Stimulated activated naive B cell treated with anti-CD40 and anti-IgM and Interleukin-4, amounts not matched to agents 10 μg/mL and 1 μg/mL and 100 μg/mL, for 72 hours (primary cell): Measurements from ENCODE around the gene ATG14.
A peak's percentile ranks its signal among the peaks of the same experiment; 100 is the strongest.
"Not testable (repeated sequence)": the region's sequence is repeated elsewhere in the genome, so short reads cannot be mapped to it uniquely, and the experiment has no call there.

ENCODE experiments used
- ATAC-seq, 2 donors: fragments of 150-1000 bp; cut with Tn5 transposase; replicated peaks; 2 replicates each; pipeline ENCODE4 v1.10.0; 2021; ENCODE audit warnings: moderate library complexity in 1 of 2
- DNase-seq: peaks from one replicate; pipeline ENCODE4 v3.0.0; 2021
- H3K27ac Mint-ChIP-seq: one replicate; pipeline ENCODE4 v1.8.0; 2022; ENCODE audit warnings: mild to moderate bottlenecking, mixed read lengths
- H3K27me3 Mint-ChIP-seq, 2 donors: one replicate each; pipeline ENCODE4 v1.8.0; 2022; ENCODE audit warnings: mixed read lengths in 2 of 2
- H3K36me3 Mint-ChIP-seq, 2 donors: one replicate each; pipeline ENCODE4 v1.8.0; 2022; ENCODE audit warnings: mixed read lengths in 2 of 2, mild to moderate bottlenecking in 1 of 2
- H3K4me1 Mint-ChIP-seq, 2 donors: one replicate each; pipeline ENCODE4 v1.8.0; 2022; ENCODE audit warnings: mixed read lengths in 2 of 2, mild to moderate bottlenecking in 1 of 2
- H3K4me3 Mint-ChIP-seq, 2 donors: one replicate each; pipeline ENCODE4 v1.8.0; 2022; ENCODE audit warnings: mild to moderate bottlenecking in 2 of 2, mixed read lengths in 2 of 2, moderate library complexity in 1 of 2
- H3K9me3 Mint-ChIP-seq, 2 donors: one replicate each; pipeline ENCODE4 v1.8.0; 2022; ENCODE audit warnings: mixed read lengths in 2 of 2, mild to moderate bottlenecking in 1 of 2

Gene ATG14

GRCh38 chr14:55344582-55345163, 67.0 kb downstream of the ATG14 start:
- H3K27ac Mint-ChIP-seq, H3K36me3 Mint-ChIP-seq, DNase-seq, H3K9me3 Mint-ChIP-seq, H3K4me3 Mint-ChIP-seq, H3K27me3 Mint-ChIP-seq, ATAC-seq: not testable (repeated sequence)
- peaks cover 37 to 43% of the 10 kb centered on the region in 2 donors for H3K4me1 Mint-ChIP-seq

GRCh38 chr14:55341781-55342180, 69.8 kb downstream of the ATG14 start:
- H3K27ac Mint-ChIP-seq: no peak overlapping the region
- ATAC-seq (no peak), DNase-seq (no peak)
- peaks cover 29 to 30% of the 10 kb centered on the region in 2 donors for H3K4me1 Mint-ChIP-seq
- no peaks in the 10 kb centered on the region for H3K9me3 Mint-ChIP-seq
- H3K36me3 Mint-ChIP-seq: peaks cover 0 to 3% of the 10 kb centered on the region in 2 donors
- H3K4me3 Mint-ChIP-seq: no peak overlapping the region
- H3K27me3 Mint-ChIP-seq: no peaks in the 10 kb centered on the region

GRCh38 chr14:55340482-55340881, 71.1 kb downstream of the ATG14 start:
- DNase-seq: no peak
- H3K4me3 Mint-ChIP-seq: no peak overlapping the region
- no peaks in the 10 kb centered on the region for H3K27me3 Mint-ChIP-seq
- H3K36me3 Mint-ChIP-seq: peaks cover 0 to 3% of the 10 kb centered on the region in 2 donors
- H3K4me1 Mint-ChIP-seq: peaks cover 23 to 30% of the 10 kb centered on the region in 2 donors
- H3K9me3 Mint-ChIP-seq: no peaks in the 10 kb centered on the region
- H3K27ac Mint-ChIP-seq: no peak overlapping the region
- no peak for ATAC-seq

- no peaks in the 10 kb centered on the region for H3K9me3 Mint-ChIP-seq
- H3K36me3 Mint-ChIP-seq: peaks cover 3 to 6% of the 10 kb centered on the region in 2 donors
- H3K27ac Mint-ChIP-seq: no peak overlapping the region
- H3K4me3 Mint-ChIP-seq: no peak overlapping the region
- no peak for DNase-seq
- peak; percentile 78 to 80 for ATAC-seq
- peaks cover 24 to 34% of the 10 kb centered on the region in 2 donors for H3K4me1 Mint-ChIP-seq
- no peaks in the 10 kb centered on the region for H3K27me3 Mint-ChIP-seq
These were observed 71.9 kb downstream of the ATG14 start for GRCh38 chr14:55339770-55340169.

- H3K27me3 Mint-ChIP-seq: no peaks in the 10 kb centered on the region
- no peak overlapping the region for H3K27ac Mint-ChIP-seq
These were observed 74.9 kb downstream of the ATG14 start for GRCh38 chr14:55336691-55337090.

GRCh38 chr14:55336162-55336561, 75.5 kb downstream of the ATG14 start:
- Mint-ChIP-seq H3K4me1 (peaks cover 36 to 60% of the 10 kb centered on the region in 2 donors), H3K27me3 (no peaks in the 10 kb centered on the region), H3K9me3 (no peaks in the 10 kb centered on the region), H3K4me3 (no peak overlapping the region), H3K36me3 (peaks cover 8 to 12% of the 10 kb centered on the region in 2 donors), H3K27ac (no peak overlapping the region)
- DNase-seq: no peak
- no peak for ATAC-seq

More at GRCh38 chr14:55336691-55337090, 74.9 kb downstream of the ATG14 start:
- Mint-ChIP-seq H3K9me3 (no peaks in the 10 kb centered on the region), H3K36me3 (peaks cover 8 to 12% of the 10 kb centered on the region in 2 donors), H3K4me3 (no peak overlapping the region), H3K4me1 (peaks cover 37 to 62% of the 10 kb centered on the region in 2 donors)
- no peak for DNase-seq
- ATAC-seq: no peak

GRCh38 chr14:55333711-55334485, 77.7 kb downstream of the ATG14 start:
- no peaks in the 10 kb centered on the region for H3K27me3 Mint-ChIP-seq
- H3K4me3 Mint-ChIP-seq: no peak overlapping the region
- no peak overlapping the region for H3K27ac Mint-ChIP-seq
- H3K9me3 Mint-ChIP-seq: no peaks in the 10 kb centered on the region
- DNase-seq: no peak
- H3K36me3 Mint-ChIP-seq: peaks cover 8 to 12% of the 10 kb centered on the region in 2 donors
- ATAC-seq: peak; percentile 60 to 65
- H3K4me1 Mint-ChIP-seq: peaks cover 26 to 45% of the 10 kb centered on the region in 2 donors

- DNase-seq: no peak
- ATAC-seq: no peak
- no peaks in the 10 kb centered on the region for H3K9me3 Mint-ChIP-seq
- H3K27ac Mint-ChIP-seq: no peak overlapping the region
- peaks cover 8 to 12% of the 10 kb centered on the region in 2 donors for H3K36me3 Mint-ChIP-seq
- peak overlapping the region; percentile 18 to 36 for H3K4me3 Mint-ChIP-seq
- H3K27me3 Mint-ChIP-seq: no peaks in the 10 kb centered on the region
- H3K4me1 Mint-ChIP-seq: peaks cover 30 to 45% of the 10 kb centered on the region in 2 donors
These were observed 78.7 kb downstream of the ATG14 start for GRCh38 chr14:55332654-55333570.

- Mint-ChIP-seq H3K36me3 (peaks cover 8 to 15% of the 10 kb centered on the region in 2 donors), H3K4me1 (peaks cover 37 to 59% of the 10 kb centered on the region in 2 donors), H3K27ac (no peak overlapping the region), H3K27me3 (no peaks in the 10 kb centered on the region), H3K4me3 (no peak overlapping the region), H3K9me3 (no peaks in the 10 kb centered on the region)
- ATAC-seq (no peak), DNase-seq (no peak)
These were observed 81.5 kb downstream of the ATG14 start for GRCh38 chr14:55329999-55330710.

- Mint-ChIP-seq H3K4me3 (no peak overlapping the region), H3K27ac (no peak overlapping the region), H3K36me3 (peaks cover 0 to 3% of the 10 kb centered on the region in 2 donors), H3K9me3 (no peaks in the 10 kb centered on the region), H3K4me1 (peaks cover 26 to 40% of the 10 kb centered on the region in 2 donors), H3K27me3 (no peaks in the 10 kb centered on the region)
- DNase-seq: no peak
- no peak for ATAC-seq
These were observed 83.3 kb downstream of the ATG14 start for GRCh38 chr14:55328317-55328716.

- H3K4me1 Mint-ChIP-seq: peaks cover 19 to 29% of the 10 kb centered on the region in 2 donors
- DNase-seq: peak; percentile 3
- peak overlapping the region; percentile 42 for H3K27ac Mint-ChIP-seq
- ATAC-seq: peak; percentile 95 to 98
- H3K9me3 Mint-ChIP-seq: no peaks in the 10 kb centered on the region
- H3K4me3 Mint-ChIP-seq: no peak overlapping the region
- peaks cover 0 to 3% of the 10 kb centered on the region in 2 donors for H3K36me3 Mint-ChIP-seq
- no peaks in the 10 kb centered on the region for H3K27me3 Mint-ChIP-seq
These were observed 84.5 kb downstream of the ATG14 start for GRCh38 chr14:55327179-55327578.

GRCh38 chr14:55324812-55325211, 86.8 kb downstream of the ATG14 start:
- H3K27ac Mint-ChIP-seq: no peak overlapping the region
- no peaks in the 10 kb centered on the region for H3K9me3 Mint-ChIP-seq
- peaks cover 15 to 21% of the 10 kb centered on the region in 2 donors for H3K4me1 Mint-ChIP-seq
- no peaks in the 10 kb centered on the region for H3K27me3 Mint-ChIP-seq
- H3K4me3 Mint-ChIP-seq: no peak overlapping the region
- ATAC-seq (no peak), DNase-seq (no peak)
- H3K36me3 Mint-ChIP-seq: peaks cover 0 to 3% of the 10 kb centered on the region in 2 donors

- no peak for DNase-seq
- no peak overlapping the region for H3K27ac Mint-ChIP-seq
- no peaks in the 10 kb centered on the region for H3K9me3 Mint-ChIP-seq
- no peaks in the 10 kb centered on the region for H3K27me3 Mint-ChIP-seq
- peaks cover 16 to 20% of the 10 kb centered on the region in 2 donors for H3K4me1 Mint-ChIP-seq
- no peak for ATAC-seq
- H3K4me3 Mint-ChIP-seq: no peak overlapping the region
- H3K36me3 Mint-ChIP-seq: peaks cover under 1 to 8% of the 10 kb centered on the region in 2 donors
These were observed 87.7 kb downstream of the ATG14 start for GRCh38 chr14:55323910-55324309.
